ENCODE data around the gene TMSB4X. TPM values are rescaled to one million over a fixed set of nuclear protein-coding genes. Genes with fewer than 3 reads are reported as not detected.

Gene TMSB4X
- total and polyA plus RNA-seq, 8 donors, result 1,734 to 14,609 (median 4,336) TPM

GRCh38 chrX:12989461-12989860, 14.6 kb downstream of the TMSB4X start:
- H3K4me1 ChIP-seq, result peaks cover 0 to 36% (median 15%) of the 10 kb centered on the region in 4 donors
- no peaks in the 10 kb centered on the region for H3K9me3 ChIP-seq
- TF ChIP-seq EP300 (IDR thresholded peaks at IDR 0.05) (no peak), POLR2A (IDR thresholded peaks at IDR 0.05) (no peak)
- H3K4me3 ChIP-seq, result no peak overlapping the region
- intact Hi-C loops (cut with DNase I; ENCODE audit: low total_unique reads), result no loop called here
- no peak for DNase-seq
- H3K27ac ChIP-seq, result peak overlapping the region in 4 of 5 donors; percentile 47 to 74 (median 54)
- no peaks in the 10 kb centered on the region for H3K36me3 ChIP-seq
- WGBS, 5 donors, result 63 to 79% (median 68%) methylated on average over 3 of the region's 3 CpGs
- no peaks in the 10 kb centered on the region for H3K27me3 ChIP-seq

- 88 to 96% (median 94%) methylated on average over 3 of the region's 3 CpGs for WGBS, 5 donors
- intact Hi-C loops (cut with DNase I; ENCODE audit: low total_unique reads), result no loop called here
Observed at GRCh38 chrX:12991575-12991974, 16.7 kb downstream of the TMSB4X start.

GRCh38 chrX:12992544-12993118, 17.7 kb downstream of the TMSB4X start:
- DNase-seq, result no peak
- H3K27me3 ChIP-seq, result no peaks in the 10 kb centered on the region
- WGBS, 5 donors, result 38 to 66% (median 53%) methylated on average over 4 of the region's 4 CpGs
- H3K4me3 ChIP-seq, result no peak overlapping the region
- H3K4me1 ChIP-seq, result peaks cover 4 to 32% (median 7%) of the 10 kb centered on the region in 4 donors
- intact Hi-C loops (cut with DNase I; ENCODE audit: low total_unique reads), result no loop called here
- no peaks in the 10 kb centered on the region for H3K9me3 ChIP-seq
- no peaks in the 10 kb centered on the region for H3K36me3 ChIP-seq
- TF ChIP-seq CTCF (IDR thresholded peaks at IDR 0.05) (no peak), POLR2AphosphoS5 (IDR thresholded peaks at IDR 0.05) (no peak), EP300 (IDR thresholded peaks at IDR 0.05) (no peak), POLR2A (IDR thresholded peaks at IDR 0.05) (no peak)
- peak overlapping the region in 4 of 5 donors; percentile 39 to 77 (median 62) for H3K27ac ChIP-seq

More at GRCh38 chrX:12991575-12991974, 16.7 kb downstream of the TMSB4X start:
- H3K27me3 ChIP-seq, result no peaks in the 10 kb centered on the region
- DNase-seq, result no peak
- no peaks in the 10 kb centered on the region for H3K36me3 ChIP-seq
- H3K4me1 ChIP-seq, result peaks cover 0 to 25% (median 10%) of the 10 kb centered on the region in 4 donors
- peak overlapping the region in 3 of 5 donors; percentile 11 to 74 (median 35) for H3K27ac ChIP-seq
- TF ChIP-seq POLR2AphosphoS5 (IDR thresholded peaks at IDR 0.05) (no peak), POLR2A (IDR thresholded peaks at IDR 0.05) (no peak), CTCF (IDR thresholded peaks at IDR 0.05) (no peak), EP300 (IDR thresholded peaks at IDR 0.05) (no peak)
- H3K4me3 ChIP-seq, result no peak overlapping the region
- no peaks in the 10 kb centered on the region for H3K9me3 ChIP-seq

GRCh38 chrX:12993826-12994225, 18.9 kb downstream of the TMSB4X start:
- intact Hi-C loops (cut with DNase I; ENCODE audit: low total_unique reads), result no loop called here
- no peaks in the 10 kb centered on the region for H3K27me3 ChIP-seq
- no peaks in the 10 kb centered on the region for H3K36me3 ChIP-seq
- no peak for DNase-seq
- peak overlapping the region in 4 of 5 donors; percentile 50 to 77 (median 70) for H3K27ac ChIP-seq
- H3K4me3 ChIP-seq, result no peak overlapping the region
- H3K9me3 ChIP-seq, result no peaks in the 10 kb centered on the region
- H3K4me1 ChIP-seq, result peaks cover 5 to 44% (median 17%) of the 10 kb centered on the region in 4 donors
- WGBS, 5 donors, result 18 to 50% (median 31%) methylated on average over 1 of the region's 1 CpG
- TF ChIP-seq CTCF (IDR thresholded peaks at IDR 0.05), result no peak
- no peak for TF ChIP-seq POLR2AphosphoS5 (IDR thresholded peaks at IDR 0.05)
- no peak for TF ChIP-seq EP300 (IDR thresholded peaks at IDR 0.05)
- no peak for TF ChIP-seq POLR2A (IDR thresholded peaks at IDR 0.05)

- TF ChIP-seq POLR2AphosphoS5 (IDR thresholded peaks at IDR 0.05), result peak in 2 of 3 donors; percentile 80 to 84
- TF ChIP-seq CTCF (IDR thresholded peaks at IDR 0.05), result no peak
- Histone ChIP-seq H3K4me1 (peaks cover 5 to 48% (median 21%) of the 10 kb centered on the region in 4 donors), H3K27ac (peak overlapping the region in 4 of 5 donors; percentile 50 to 77 (median 70)), H3K36me3 (no peaks in the 10 kb centered on the region), H3K4me3 (no peak overlapping the region), H3K9me3 (no peaks in the 10 kb centered on the region), H3K27me3 (no peaks in the 10 kb centered on the region)
- peak; percentile 47 to 76 for DNase-seq
- intact Hi-C loops (cut with DNase I; ENCODE audit: low total_unique reads), result no loop called here
- WGBS, 5 donors, result 23 to 44% (median 30%) methylated on average over 4 of the region's 4 CpGs
Observed at GRCh38 chrX:12994321-12994720, 19.4 kb downstream of the TMSB4X start.

Data from stomach (tissue), 9 donors.